Endothelial cell of umbilical vein (primary cell): ENCODE data around the gene PSMB3. TPM values are rescaled to one million over a fixed set of nuclear protein-coding genes. Genes with fewer than 3 reads are reported as not detected.

Experiments used
- BruUV-seq: library from RNA; stranded (reverse); fragments of 400-500 nt; replicated peaks from 2 replicates; lab custom pipeline; 2021; lab: Mats Ljungman, UMichigan
- CTCF ChIA-PET: fragments of 300-600, 350-600 bp; sonication (Branson Sonifier 250); formaldehyde crosslinking; loops from one replicate; lab custom pipeline; 2021; ENCODE audit warnings: antibody characterized with exemption, inconsistent platforms; lab: Charles Lee
- POLR2A ChIA-PET: fragments of 300-600, 350-600 bp; sonication (Branson Sonifier 250); formaldehyde crosslinking; loops from one replicate; lab custom pipeline; 2021; ENCODE audit warnings: antibody characterized with exemption, inconsistent platforms; lab: Charles Lee
- DNase-seq: peaks from one replicate; pipeline ENCODE4 v3.0.0-alpha.2; 2011; ENCODE audit warnings: low read depth, low spot score
- FAIRE-seq: peaks from 2 replicates; lab custom pipeline; 2011; peaks lifted over from hg19 to GRCh38; lab: Jason Lieb, UNC
- H2AFZ ChIP-seq: 2 replicates; pipeline ENCODE4 v1.6.0; 2012; ENCODE audit warnings: low read depth, low read length, control low read depth, inconsistent platforms
- H3K27ac ChIP-seq: 2 replicates; pipeline ENCODE4 v1.5.1; 2011; ENCODE audit warnings: low read depth, mild to moderate bottlenecking, control low read depth, low read length, moderate library complexity; ENCODE audit not compliant: insufficient read depth
- H3K27me3 ChIP-seq, 2 experiments: 2 replicates each; pipeline versions ENCODE4 v1.6.0 to v1.6.1; 2011; ENCODE audit warnings: low read length in 2 of 2, mixed read lengths in 1 of 2; ENCODE audit not compliant: control insufficient read depth in 2 of 2, insufficient read depth in 2 of 2
- H3K36me3 ChIP-seq, 2 experiments: 2 replicates in 1 of 2; 3 replicates in 1 of 2; pipeline ENCODE4 v1.5.1; 2011; ENCODE audit warnings: low read length in 2 of 2, mild to moderate bottlenecking in 1 of 2, moderate library complexity in 1 of 2; ENCODE audit not compliant: control insufficient read depth in 2 of 2, insufficient read depth in 2 of 2; ENCODE audit errors: extremely low read depth in 1 of 2
- H3K4me1 ChIP-seq: 3 replicates; pipeline ENCODE4 v1.5.1; 2011; ENCODE audit warnings: mild to moderate bottlenecking, low read length; ENCODE audit not compliant: control insufficient read depth, insufficient read depth; ENCODE audit errors: extremely low read depth
- H3K4me2 ChIP-seq: 2 replicates; pipeline ENCODE4 v1.6.1; 2011; ENCODE audit warnings: low read length, control low read depth, mixed read lengths; ENCODE audit not compliant: insufficient read depth
- H3K4me3 ChIP-seq, 3 experiments: fragments of 200-600 bp in 1 of 3; sonication (generic), shearing (Covaris generic) in 1 of 3; replicated peaks in 1 of 3; 2 replicates each; pipeline ENCODE4 v1.5.1; 2011 to 2016; ENCODE audit warnings: control low read depth in 3 of 3, low read length in 3 of 3, mild to moderate bottlenecking in 2 of 3, inconsistent platforms in 1 of 3, low read depth in 1 of 3, moderate library complexity in 1 of 3; ENCODE audit not compliant: insufficient read depth in 1 of 3
- H3K79me2 ChIP-seq: 2 replicates; pipeline ENCODE4 v1.6.0; 2012; ENCODE audit warnings: low read length, inconsistent platforms; ENCODE audit not compliant: control insufficient read depth, insufficient read depth
- H3K9ac ChIP-seq: replicated peaks from 2 replicates; pipeline ENCODE3; 2011; ENCODE audit warnings: low read length, control low read depth; ENCODE audit not compliant: insufficient read depth; ENCODE audit errors: extremely low read depth
- H3K9me1 ChIP-seq: replicated peaks from 3 replicates; pipeline ENCODE4 v1.6.0; 2011; ENCODE audit warnings: mild to moderate bottlenecking, low read length; ENCODE audit not compliant: control insufficient read depth, insufficient read depth; ENCODE audit errors: extremely low read depth
- H3K9me3 ChIP-seq: replicated peaks from 2 replicates; pipeline ENCODE4 v1.5.1; 2012; ENCODE audit warnings: low read length, inconsistent platforms; ENCODE audit not compliant: control insufficient read depth, insufficient read depth
- H4K20me1 ChIP-seq: replicated peaks from 2 replicates; pipeline ENCODE3; 2011; ENCODE audit warnings: mild to moderate bottlenecking, low read length; ENCODE audit not compliant: control insufficient read depth, insufficient read depth; ENCODE audit errors: extremely low read depth
- EZH2 ChIP-seq: IDR thresholded peaks from 2 replicates; pipeline ENCODE4 v1.6.1; 2012; ENCODE audit warnings: borderline replicate concordance, low read depth, mild to moderate bottlenecking, moderate library complexity, low read length, inconsistent platforms; ENCODE audit not compliant: severe bottlenecking
- FOS ChIP-seq: IDR thresholded peaks from 2 replicates; pipeline ENCODE4 v1.6.1; 2011; ENCODE audit warnings: mild to moderate bottlenecking, low read length, moderate library complexity, borderline replicate concordance; ENCODE audit not compliant: insufficient read depth
- GATA2 ChIP-seq: IDR thresholded peaks from 2 replicates; pipeline ENCODE4 v1.7.0; 2011; ENCODE audit warnings: low read depth, mild to moderate bottlenecking, moderate library complexity, mixed read lengths, low read length; ENCODE audit not compliant: insufficient read length, insufficient read depth
- JUN ChIP-seq: IDR thresholded peaks from 2 replicates; pipeline ENCODE4 v1.6.1; 2011; ENCODE audit warnings: borderline replicate concordance, low read depth; ENCODE audit not compliant: insufficient read length, insufficient read depth
- MYC ChIP-seq: IDR thresholded peaks from one replicate; pipeline ENCODE4 v1.6.1; 2011; ENCODE audit warnings: mild to moderate bottlenecking, low read depth, low read length
- POLR2A ChIP-seq: IDR thresholded peaks from 2 replicates; pipeline ENCODE4 v1.6.1; 2012; ENCODE audit warnings: low read depth, mild to moderate bottlenecking, control low read depth, low read length
- POLR2AphosphoS5 ChIP-seq: IDR thresholded peaks from 2 replicates; pipeline ENCODE4 v1.6.1; 2012; ENCODE audit warnings: low read depth, mild to moderate bottlenecking, control low read depth, low read length, moderate library complexity; ENCODE audit not compliant: insufficient read depth
- dilution Hi-C: fragments of 300-500 bp; cut with MboI; formaldehyde crosslinking; loops from one replicate; pipeline ENCODE4 v1.15.0; 2019; ENCODE audit warnings: low sequenced_read_pairs; ENCODE audit not compliant: extremely low pct_ligation_motif_present
- intact Hi-C: fragments of 100-400 bp; cut with micrococcal nuclease; formaldehyde crosslinking; loops from one replicate; pipeline ENCODE4 v1.10.0; 2022
- polyA plus RNA-seq, 4 experiments: library from polyadenylated mRNA; depleted of rRNA in 3 of 4; stranded (reverse) in 3 of 4; unstranded in 1 of 4; fragments of >200 nt; gene quantifications; 2 replicates each; pipeline versions ENCODE4 v1.2.1 to v1.2.3, GENCODE V29; 2011 to 2012; ENCODE audit warnings: missing spikeins in 1 of 4
- total RNA-seq: library from RNA; stranded (reverse); gene quantifications from 2 replicates; pipeline ENCODE4 v1.2.3, GENCODE V29; 2021
- TF ChIP-seq, protein P1 (sequence below), 2 donors: IDR thresholded peaks; 1 replicate in 1 of 2; 2 replicates in 1 of 2; pipeline ENCODE4 v1.5.1; 2011; ENCODE audit warnings: low read length in 2 of 2, mild to moderate bottlenecking in 2 of 2, moderate library complexity in 2 of 2, control low read depth in 1 of 2, inconsistent platforms in 1 of 2, low read depth in 1 of 2; ENCODE audit not compliant: insufficient read depth in 1 of 2; ENCODE audit errors: extremely low read depth in 1 of 2
- TF ChIP-seq, protein P2 (sequence below): IDR thresholded peaks from 2 replicates; pipeline ENCODE4 v1.6.1; 2011; ENCODE audit not compliant: insufficient read depth, insufficient read length

PSMB3 gene
- total and polyA plus RNA-seq, 2 donors (not counting 3 experiments of a cell fraction or from before 2014, with no cell fraction given), result 213 to 685 TPM

DNA sequence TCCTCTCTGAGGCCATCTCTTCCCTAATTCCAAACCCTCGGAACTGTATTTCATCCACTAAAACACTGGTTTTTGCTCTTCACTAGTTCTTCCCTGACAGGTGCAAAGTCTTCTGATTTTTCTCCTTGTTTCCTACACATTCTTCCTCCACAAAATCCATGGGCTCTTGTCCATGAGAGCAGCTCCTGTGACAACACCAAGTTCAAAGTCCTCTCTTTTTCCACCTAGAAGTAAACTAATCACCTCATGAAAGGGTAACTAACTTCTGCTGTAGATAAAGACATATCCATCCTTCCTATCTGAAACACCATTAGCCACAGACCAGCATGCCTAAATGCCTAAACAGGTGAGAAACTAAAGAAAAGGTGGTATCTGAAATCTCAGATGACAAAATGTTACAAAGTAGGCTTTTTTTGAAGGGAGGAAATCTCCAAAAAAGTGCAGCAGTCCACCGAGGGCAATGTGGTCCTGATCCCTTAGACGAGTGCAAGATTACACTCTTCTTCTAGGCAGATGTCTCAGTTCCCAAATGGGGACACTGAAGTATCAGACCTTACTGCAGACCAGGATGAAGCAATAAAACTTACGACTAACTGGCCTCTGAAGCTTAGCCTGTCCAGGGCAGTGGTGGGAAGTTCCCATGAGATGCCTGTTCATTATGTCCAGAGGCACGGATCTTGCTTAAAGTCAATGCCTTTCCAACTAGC lies 44.1 kb downstream of the PSMB3 start:
- Histone ChIP-seq H3K27me3 (no peaks in the 10 kb centered on the region), H3K79me2 (peaks cover 55% of the 10 kb centered on the region), H3K36me3 (peaks cover under 1 to 8% of the 10 kb centered on the region in 2 experiments), H3K9ac (no peak overlapping the region), H3K9me1 (no peaks in the 10 kb centered on the region), H3K4me3 (no peak overlapping the region), H3K27ac (no peak overlapping the region), H4K20me1 (no peaks in the 10 kb centered on the region), H3K4me1 (peaks cover 17% of the 10 kb centered on the region), H2AFZ (no peak overlapping the region), H3K9me3 (no peaks in the 10 kb centered on the region), H3K4me2 (peak overlapping the region; percentile 88)
- ChIA-PET POLR2A (no interaction called here), CTCF (no interaction called here)
- intact Hi-C loops (no loop called here), dilution Hi-C loops (no loop called here)
- TF ChIP-seq, protein P1, sequence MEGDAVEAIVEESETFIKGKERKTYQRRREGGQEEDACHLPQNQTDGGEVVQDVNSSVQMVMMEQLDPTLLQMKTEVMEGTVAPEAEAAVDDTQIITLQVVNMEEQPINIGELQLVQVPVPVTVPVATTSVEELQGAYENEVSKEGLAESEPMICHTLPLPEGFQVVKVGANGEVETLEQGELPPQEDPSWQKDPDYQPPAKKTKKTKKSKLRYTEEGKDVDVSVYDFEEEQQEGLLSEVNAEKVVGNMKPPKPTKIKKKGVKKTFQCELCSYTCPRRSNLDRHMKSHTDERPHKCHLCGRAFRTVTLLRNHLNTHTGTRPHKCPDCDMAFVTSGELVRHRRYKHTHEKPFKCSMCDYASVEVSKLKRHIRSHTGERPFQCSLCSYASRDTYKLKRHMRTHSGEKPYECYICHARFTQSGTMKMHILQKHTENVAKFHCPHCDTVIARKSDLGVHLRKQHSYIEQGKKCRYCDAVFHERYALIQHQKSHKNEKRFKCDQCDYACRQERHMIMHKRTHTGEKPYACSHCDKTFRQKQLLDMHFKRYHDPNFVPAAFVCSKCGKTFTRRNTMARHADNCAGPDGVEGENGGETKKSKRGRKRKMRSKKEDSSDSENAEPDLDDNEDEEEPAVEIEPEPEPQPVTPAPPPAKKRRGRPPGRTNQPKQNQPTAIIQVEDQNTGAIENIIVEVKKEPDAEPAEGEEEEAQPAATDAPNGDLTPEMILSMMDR (IDR thresholded peaks at IDR 0.05; ENCODE audit: extremely low read depth in 1 of 2, insufficient read depth in 1 of 2, low read depth in 1 of 2, low read length in 2 of 2), result no peak
- no peak for TF ChIP-seq FOS
- TF ChIP-seq, protein P2, sequence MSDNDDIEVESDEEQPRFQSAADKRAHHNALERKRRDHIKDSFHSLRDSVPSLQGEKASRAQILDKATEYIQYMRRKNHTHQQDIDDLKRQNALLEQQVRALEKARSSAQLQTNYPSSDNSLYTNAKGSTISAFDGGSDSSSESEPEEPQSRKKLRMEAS, result no peak
- no peak for TF ChIP-seq JUN
- no peak for TF ChIP-seq POLR2AphosphoS5
- TF ChIP-seq GATA2, result no peak
- no peak for TF ChIP-seq MYC
- no peak for TF ChIP-seq POLR2A
- no peak for TF ChIP-seq EZH2
- BruUV-seq, result no TSS peak
- no peak for FAIRE-seq
- DNase-seq, result no peak
